Endothelial cell of umbilical vein (primary cell): ENCODE data around the gene GGA1. TPM values are rescaled to one million over a fixed set of nuclear protein-coding genes. Genes with fewer than 3 reads are reported as not detected.
A peak's percentile ranks its signal among the peaks of the same experiment; 100 is the strongest.

Experiments used
- BruUV-seq: library from RNA; stranded (reverse); fragments of 400-500 nt; replicated peaks from 2 replicates; lab custom pipeline; 2021; lab: Mats Ljungman, UMichigan
- CTCF ChIA-PET: fragments of 300-600, 350-600 bp; sonication (Branson Sonifier 250); formaldehyde crosslinking; loops from one replicate; lab custom pipeline; 2021; ENCODE audit warnings: antibody characterized with exemption, inconsistent platforms; lab: Charles Lee
- POLR2A ChIA-PET: fragments of 300-600, 350-600 bp; sonication (Branson Sonifier 250); formaldehyde crosslinking; loops from one replicate; lab custom pipeline; 2021; ENCODE audit warnings: antibody characterized with exemption, inconsistent platforms; lab: Charles Lee
- DNase-seq: peaks from one replicate; pipeline ENCODE4 v3.0.0-alpha.2; 2011; ENCODE audit warnings: low read depth, low spot score
- FAIRE-seq: peaks from 2 replicates; lab custom pipeline; 2011; peaks lifted over from hg19 to GRCh38; lab: Jason Lieb, UNC
- H2AFZ ChIP-seq: 2 replicates; pipeline ENCODE4 v1.6.0; 2012; ENCODE audit warnings: low read depth, low read length, control low read depth, inconsistent platforms
- H3K27ac ChIP-seq: 2 replicates; pipeline ENCODE4 v1.5.1; 2011; ENCODE audit warnings: low read depth, mild to moderate bottlenecking, control low read depth, low read length, moderate library complexity; ENCODE audit not compliant: insufficient read depth
- H3K27me3 ChIP-seq, 2 experiments: 2 replicates each; pipeline versions ENCODE4 v1.6.0 to v1.6.1; 2011; ENCODE audit warnings: low read length in 2 of 2, mixed read lengths in 1 of 2; ENCODE audit not compliant: control insufficient read depth in 2 of 2, insufficient read depth in 2 of 2
- H3K36me3 ChIP-seq, 2 experiments: 2 replicates in 1 of 2; 3 replicates in 1 of 2; pipeline ENCODE4 v1.5.1; 2011; ENCODE audit warnings: low read length in 2 of 2, mild to moderate bottlenecking in 1 of 2, moderate library complexity in 1 of 2; ENCODE audit not compliant: control insufficient read depth in 2 of 2, insufficient read depth in 2 of 2; ENCODE audit errors: extremely low read depth in 1 of 2
- H3K4me1 ChIP-seq: 3 replicates; pipeline ENCODE4 v1.5.1; 2011; ENCODE audit warnings: mild to moderate bottlenecking, low read length; ENCODE audit not compliant: control insufficient read depth, insufficient read depth; ENCODE audit errors: extremely low read depth
- H3K4me2 ChIP-seq: 2 replicates; pipeline ENCODE4 v1.6.1; 2011; ENCODE audit warnings: low read length, control low read depth, mixed read lengths; ENCODE audit not compliant: insufficient read depth
- H3K4me3 ChIP-seq, 3 experiments: fragments of 200-600 bp in 1 of 3; sonication (generic), shearing (Covaris generic) in 1 of 3; replicated peaks in 1 of 3; 2 replicates each; pipeline ENCODE4 v1.5.1; 2011 to 2016; ENCODE audit warnings: control low read depth in 3 of 3, low read length in 3 of 3, mild to moderate bottlenecking in 2 of 3, inconsistent platforms in 1 of 3, low read depth in 1 of 3, moderate library complexity in 1 of 3; ENCODE audit not compliant: insufficient read depth in 1 of 3
- H3K79me2 ChIP-seq: 2 replicates; pipeline ENCODE4 v1.6.0; 2012; ENCODE audit warnings: low read length, inconsistent platforms; ENCODE audit not compliant: control insufficient read depth, insufficient read depth
- H3K9ac ChIP-seq: replicated peaks from 2 replicates; pipeline ENCODE3; 2011; ENCODE audit warnings: low read length, control low read depth; ENCODE audit not compliant: insufficient read depth; ENCODE audit errors: extremely low read depth
- H3K9me1 ChIP-seq: replicated peaks from 3 replicates; pipeline ENCODE4 v1.6.0; 2011; ENCODE audit warnings: mild to moderate bottlenecking, low read length; ENCODE audit not compliant: control insufficient read depth, insufficient read depth; ENCODE audit errors: extremely low read depth
- H3K9me3 ChIP-seq: replicated peaks from 2 replicates; pipeline ENCODE4 v1.5.1; 2012; ENCODE audit warnings: low read length, inconsistent platforms; ENCODE audit not compliant: control insufficient read depth, insufficient read depth
- H4K20me1 ChIP-seq: replicated peaks from 2 replicates; pipeline ENCODE3; 2011; ENCODE audit warnings: mild to moderate bottlenecking, low read length; ENCODE audit not compliant: control insufficient read depth, insufficient read depth; ENCODE audit errors: extremely low read depth
- EZH2 ChIP-seq: IDR thresholded peaks from 2 replicates; pipeline ENCODE4 v1.6.1; 2012; ENCODE audit warnings: borderline replicate concordance, low read depth, mild to moderate bottlenecking, moderate library complexity, low read length, inconsistent platforms; ENCODE audit not compliant: severe bottlenecking
- FOS ChIP-seq: IDR thresholded peaks from 2 replicates; pipeline ENCODE4 v1.6.1; 2011; ENCODE audit warnings: mild to moderate bottlenecking, low read length, moderate library complexity, borderline replicate concordance; ENCODE audit not compliant: insufficient read depth
- GATA2 ChIP-seq: IDR thresholded peaks from 2 replicates; pipeline ENCODE4 v1.7.0; 2011; ENCODE audit warnings: low read depth, mild to moderate bottlenecking, moderate library complexity, mixed read lengths, low read length; ENCODE audit not compliant: insufficient read length, insufficient read depth
- MAX ChIP-seq: IDR thresholded peaks from 2 replicates; pipeline ENCODE4 v1.6.1; 2011; ENCODE audit not compliant: insufficient read depth, insufficient read length
- MYC ChIP-seq: IDR thresholded peaks from one replicate; pipeline ENCODE4 v1.6.1; 2011; ENCODE audit warnings: mild to moderate bottlenecking, low read depth, low read length
- POLR2A ChIP-seq: IDR thresholded peaks from 2 replicates; pipeline ENCODE4 v1.6.1; 2012; ENCODE audit warnings: low read depth, mild to moderate bottlenecking, control low read depth, low read length
- POLR2AphosphoS5 ChIP-seq: IDR thresholded peaks from 2 replicates; pipeline ENCODE4 v1.6.1; 2012; ENCODE audit warnings: low read depth, mild to moderate bottlenecking, control low read depth, low read length, moderate library complexity; ENCODE audit not compliant: insufficient read depth
- dilution Hi-C: fragments of 300-500 bp; cut with MboI; formaldehyde crosslinking; loops from one replicate; pipeline ENCODE4 v1.15.0; 2019; ENCODE audit warnings: low sequenced_read_pairs; ENCODE audit not compliant: extremely low pct_ligation_motif_present
- intact Hi-C: fragments of 100-400 bp; cut with micrococcal nuclease; formaldehyde crosslinking; loops from one replicate; pipeline ENCODE4 v1.10.0; 2022
- polyA plus RNA-seq, 4 experiments: library from polyadenylated mRNA; depleted of rRNA in 3 of 4; stranded (reverse) in 3 of 4; unstranded in 1 of 4; fragments of >200 nt; gene quantifications; 2 replicates each; pipeline versions ENCODE4 v1.2.1 to v1.2.3, GENCODE V29; 2011 to 2012; ENCODE audit warnings: missing spikeins in 1 of 4
- total RNA-seq: library from RNA; stranded (reverse); gene quantifications from 2 replicates; pipeline ENCODE4 v1.2.3, GENCODE V29; 2021
- TF ChIP-seq, protein P1 (sequence below), 2 donors: IDR thresholded peaks; 1 replicate in 1 of 2; 2 replicates in 1 of 2; pipeline ENCODE4 v1.5.1; 2011; ENCODE audit warnings: low read length in 2 of 2, mild to moderate bottlenecking in 2 of 2, moderate library complexity in 2 of 2, control low read depth in 1 of 2, inconsistent platforms in 1 of 2, low read depth in 1 of 2; ENCODE audit not compliant: insufficient read depth in 1 of 2; ENCODE audit errors: extremely low read depth in 1 of 2

GGA1 gene
- total and polyA plus RNA-seq, 2 donors (not counting 3 experiments of a cell fraction or from before 2014, with no cell fraction given): 54.1 to 67.5 TPM

DNA sequence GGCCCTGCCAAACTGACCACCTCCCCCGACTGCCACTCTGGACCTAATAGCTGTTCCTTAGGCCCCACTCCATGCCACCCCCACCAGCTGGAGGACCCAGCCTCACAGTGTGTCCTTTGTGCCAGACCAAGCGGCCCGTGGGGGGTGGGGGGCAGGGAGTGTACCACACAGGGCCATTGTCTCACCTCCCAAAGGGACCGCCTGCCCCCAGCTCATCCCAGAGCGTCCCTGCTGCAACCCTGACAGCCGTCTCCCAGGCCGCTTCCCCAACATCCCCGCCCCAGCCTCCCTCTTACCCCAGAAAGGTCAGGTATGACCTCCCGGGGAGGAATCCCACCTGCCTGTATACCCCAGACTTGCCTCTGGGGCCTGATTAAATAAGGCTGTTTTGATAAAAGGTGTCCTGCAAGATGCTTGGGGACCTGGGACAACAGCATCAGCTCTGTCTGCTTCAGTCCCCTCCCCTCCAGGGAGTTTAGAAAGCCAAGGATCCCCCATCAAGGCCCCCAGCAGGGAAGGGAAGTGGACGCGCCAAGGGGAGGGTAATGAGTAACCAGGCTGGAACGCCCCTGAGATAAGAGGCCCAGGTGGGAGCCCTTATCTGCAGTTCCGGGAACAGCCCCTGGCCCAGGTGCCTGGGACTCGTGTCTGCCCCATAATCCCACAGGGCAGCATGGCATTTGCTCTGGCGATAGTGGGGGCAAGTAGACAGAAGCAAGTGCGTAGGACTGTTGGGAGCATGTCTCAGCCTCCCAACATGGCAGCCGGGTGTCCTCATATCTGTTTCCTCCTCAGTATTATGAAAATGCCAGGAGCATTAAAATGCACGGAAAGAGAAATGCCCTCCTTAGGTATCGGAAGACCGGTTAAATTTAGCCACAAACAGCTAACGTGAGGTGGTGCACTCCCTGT, 39.4 kb upstream of the GGA1 start:
- no peaks in the 10 kb centered on the region for H3K9me3 ChIP-seq
- dilution Hi-C loops (no loop called here), intact Hi-C loops (no loop called here)
- H2AFZ ChIP-seq: no peak overlapping the region
- DNase-seq: no peak
- H3K4me2 ChIP-seq: no peak overlapping the region
- CTCF ChIA-PET: interaction anchor here (0.8 to 21.8 kb wide), 4 partner anchors 12 to 38 kb away, joined by 3 to 977 read pairs (median 44); no protein-coding TSS in a partner anchor
- H3K27ac ChIP-seq: no peak overlapping the region
- no peak for TF ChIP-seq MYC
- peak; percentile 15 for TF ChIP-seq GATA2
- peak; percentile 40 for TF ChIP-seq POLR2A
- TF ChIP-seq POLR2AphosphoS5: peak; percentile 64
- H3K79me2 ChIP-seq: peaks cover 34% of the 10 kb centered on the region
- BruUV-seq: TSS peak; percentile 14
- POLR2A ChIA-PET: no interaction called here
- FAIRE-seq: no peak
- H3K4me3 ChIP-seq: no peak overlapping the region
- H3K9ac ChIP-seq: no peak overlapping the region
- H3K36me3 ChIP-seq: peaks cover 23 to 31% of the 10 kb centered on the region in 2 experiments
- peaks cover 3% of the 10 kb centered on the region for H4K20me1 ChIP-seq
- H3K9me1 ChIP-seq: no peaks in the 10 kb centered on the region
- no peaks in the 10 kb centered on the region for H3K27me3 ChIP-seq
- peaks cover 22% of the 10 kb centered on the region for H3K4me1 ChIP-seq

- Histone ChIP-seq H3K36me3 (peaks cover 23 to 31% of the 10 kb centered on the region in 2 experiments), H4K20me1 (peaks cover 3% of the 10 kb centered on the region), H3K4me2 (no peak overlapping the region), H3K27ac (no peak overlapping the region), H3K4me3 (no peak overlapping the region), H3K9ac (no peak overlapping the region), H3K79me2 (peaks cover 26% of the 10 kb centered on the region), H3K9me1 (no peaks in the 10 kb centered on the region), H3K9me3 (no peaks in the 10 kb centered on the region), H2AFZ (no peak overlapping the region), H3K4me1 (peaks cover 16% of the 10 kb centered on the region), H3K27me3 (no peaks in the 10 kb centered on the region)
- dilution Hi-C loops (no loop called here), intact Hi-C loops (no loop called here)
- CTCF ChIA-PET: interaction anchor here (0.9 to 21.8 kb wide), 4 partner anchors 12 to 31 kb away, joined by 3 to 977 read pairs (median 44); no protein-coding TSS in a partner anchor
- POLR2A ChIA-PET: no interaction called here
- no peak for FAIRE-seq
- BruUV-seq: no TSS peak
- no peak for DNase-seq
- TF ChIP-seq MYC (no peak), POLR2A (peak; percentile 3), MAX (no peak), FOS (no peak), EZH2 (no peak), POLR2AphosphoS5 (peak; percentile 71)
- TF ChIP-seq, protein P1, sequence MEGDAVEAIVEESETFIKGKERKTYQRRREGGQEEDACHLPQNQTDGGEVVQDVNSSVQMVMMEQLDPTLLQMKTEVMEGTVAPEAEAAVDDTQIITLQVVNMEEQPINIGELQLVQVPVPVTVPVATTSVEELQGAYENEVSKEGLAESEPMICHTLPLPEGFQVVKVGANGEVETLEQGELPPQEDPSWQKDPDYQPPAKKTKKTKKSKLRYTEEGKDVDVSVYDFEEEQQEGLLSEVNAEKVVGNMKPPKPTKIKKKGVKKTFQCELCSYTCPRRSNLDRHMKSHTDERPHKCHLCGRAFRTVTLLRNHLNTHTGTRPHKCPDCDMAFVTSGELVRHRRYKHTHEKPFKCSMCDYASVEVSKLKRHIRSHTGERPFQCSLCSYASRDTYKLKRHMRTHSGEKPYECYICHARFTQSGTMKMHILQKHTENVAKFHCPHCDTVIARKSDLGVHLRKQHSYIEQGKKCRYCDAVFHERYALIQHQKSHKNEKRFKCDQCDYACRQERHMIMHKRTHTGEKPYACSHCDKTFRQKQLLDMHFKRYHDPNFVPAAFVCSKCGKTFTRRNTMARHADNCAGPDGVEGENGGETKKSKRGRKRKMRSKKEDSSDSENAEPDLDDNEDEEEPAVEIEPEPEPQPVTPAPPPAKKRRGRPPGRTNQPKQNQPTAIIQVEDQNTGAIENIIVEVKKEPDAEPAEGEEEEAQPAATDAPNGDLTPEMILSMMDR (IDR thresholded peaks at IDR 0.05; ENCODE audit: extremely low read depth in 1 of 2, insufficient read depth in 1 of 2, low read depth in 1 of 2, low read length in 2 of 2): no peak
Observed at GRCh38 chr22:37569921-37570660, 38.5 kb upstream of the GGA1 start.
